GM19395 (cell line): ENCODE data around the gene KRTAP5-10.
"Not testable (repeated sequence)": the region's sequence is repeated elsewhere in the genome, so short reads cannot be mapped to it uniquely, and the experiment has no call there.

Source experiments
- ATAC-seq: cut with Tn5 transposase; IDR thresholded peaks from one replicate; pipeline ENCODE4 v1.9.1; 2021; ENCODE audit warnings: mild to moderate bottlenecking, moderate library complexity; ENCODE audit not compliant: unreplicated experiment

Gene KRTAP5-10

GRCh38 chr11:71571101-71571850, 5.9 kb downstream of the KRTAP5-10 start:
- not testable (repeated sequence) for ATAC-seq

- no peak for ATAC-seq
These were observed 7.4 kb downstream of the KRTAP5-10 start for GRCh38 chr11:71572811-71573210.

GRCh38 chr11:71574418-71574817, 9.1 kb downstream of the KRTAP5-10 start:
- no peak for ATAC-seq

- ATAC-seq = no peak
These were observed 10.5 kb downstream of the KRTAP5-10 start for GRCh38 chr11:71575723-71576424.

- ATAC-seq = not testable (repeated sequence)
These were observed 11.5 kb downstream of the KRTAP5-10 start for GRCh38 chr11:71576688-71577465.

- ATAC-seq = no peak
These were observed 12.2 kb downstream of the KRTAP5-10 start for GRCh38 chr11:71577469-71578004.

- ATAC-seq = not testable (repeated sequence)
These were observed 14.2 kb downstream of the KRTAP5-10 start for GRCh38 chr11:71579513-71579912.

- ATAC-seq = no peak
These were observed 15.0 kb downstream of the KRTAP5-10 start for GRCh38 chr11:71580057-71581003.

GRCh38 chr11:71581826-71582225, 16.5 kb downstream of the KRTAP5-10 start:
- no peak for ATAC-seq

GRCh38 chr11:71582309-71582895, 17.0 kb downstream of the KRTAP5-10 start, which contains the start of gene KRTAP5-11:
KRTAP5-11 (minus strand) TSS chr11:71582875; CDS start chr11:71582837, 38 bp downstream.
- ATAC-seq = no peak

GRCh38 chr11:71582969-71583368, 17.6 kb downstream of the KRTAP5-10 start:
- ATAC-seq = not testable (repeated sequence)

GRCh38 chr11:71585673-71586072, 20.3 kb downstream of the KRTAP5-10 start:
- not testable (repeated sequence) for ATAC-seq

- not testable (repeated sequence) for ATAC-seq
These were observed 23.0 kb downstream of the KRTAP5-10 start for GRCh38 chr11:71588314-71588713.

GRCh38 chr11:71588822-71589545, 23.6 kb downstream of the KRTAP5-10 start:
- not testable (repeated sequence) for ATAC-seq

GRCh38 chr11:71589546-71589920, 24.2 kb downstream of the KRTAP5-10 start:
- not testable (repeated sequence) for ATAC-seq

- not testable (repeated sequence) for ATAC-seq
These were observed 37.9 kb downstream of the KRTAP5-10 start for GRCh38 chr11:71603221-71603620.

GRCh38 chr11:71604798-71605488, 39.6 kb downstream of the KRTAP5-10 start:
- not testable (repeated sequence) for ATAC-seq

- ATAC-seq = not testable (repeated sequence)
These were observed 41.6 kb downstream of the KRTAP5-10 start for GRCh38 chr11:71606853-71607519.
